HCT116 (cell line): ENCODE data around the gene NRIP3. TPM values are rescaled to one million over a fixed set of nuclear protein-coding genes. Genes with fewer than 3 reads are reported as not detected.

ENCODE experiments used
- ATAC-seq: fragments of 200-7000 bp; cut with Tn5 transposase; 2 replicates; pipeline ENCODE4 v1.9.1; 2020; ENCODE audit warnings: mild to moderate bottlenecking, moderate library complexity
- BruUV-seq: library from RNA; stranded (reverse); fragments of 400-500 nt; replicated peaks from 2 replicates; lab custom pipeline; 2021; lab: Mats Ljungman, UMichigan
- CTCF ChIA-PET: fragments of 300-600 bp; sonication (Branson Sonifier 250); formaldehyde crosslinking; loops from one replicate; lab custom pipeline; 2021; ENCODE audit warnings: antibody characterized with exemption; lab: Charles Lee
- POLR2A ChIA-PET: fragments of 300-600, 350-600 bp; sonication (Branson Sonifier 250); formaldehyde crosslinking; loops from one replicate; lab custom pipeline; 2021; ENCODE audit warnings: antibody characterized with exemption; lab: Charles Lee
- RAD21 ChIA-PET, 2 experiments: fragments of 300-600 bp; sonication (Branson Sonifier 250); formaldehyde crosslinking; loops; one replicate each; lab custom pipeline; 2023; ENCODE audit warnings: low total read pairs in 2 of 2; ENCODE audit not compliant: uncharacterized antibody in 2 of 2, unreplicated experiment in 2 of 2, low non-redundant PET in 1 of 2; lab: Charles Lee
- DNase-seq: peaks from one replicate; pipeline ENCODE4 v3.0.0-alpha.2; 2010; ENCODE audit warnings: low read depth, low spot score
- H2AFZ ChIP-seq: fragments of 200-600 bp; shearing (Covaris generic), sonication (generic); 2 replicates; pipeline ENCODE4 v1.6.1; 2017; ENCODE audit warnings: low read depth, mixed run types, mixed read lengths, antibody characterized with exemption, low read length; ENCODE audit not compliant: poor library complexity, severe bottlenecking
- H3K27ac ChIP-seq: 2 replicates; pipeline ENCODE4 v1.5.1; 2012; ENCODE audit warnings: low read depth, low read length
- H3K27me3 ChIP-seq: fragments of 200-600 bp; sonication (generic); 2 replicates; pipeline ENCODE4 v1.6.1; 2016; ENCODE audit warnings: mixed run types, low read length, mixed read lengths; ENCODE audit not compliant: insufficient read depth
- H3K36me3 ChIP-seq, 2 experiments: fragments of 200-500 bp in 1 of 2; fragments of 200-600 bp in 1 of 2; sonication (Bioruptor generic) in 1 of 2; sonication (generic) in 1 of 2; 2 replicates each; pipeline versions ENCODE4 v1.5.1 to v1.6.1; 2014 to 2016; ENCODE audit warnings: low read length in 2 of 2, inconsistent platforms in 1 of 2, mixed read lengths in 1 of 2, mixed run types in 1 of 2; ENCODE audit not compliant: insufficient read depth in 2 of 2, control insufficient read depth in 1 of 2
- H3K4me1 ChIP-seq, 2 experiments: fragments of 200-600 bp in 1 of 2; sonication (generic) in 1 of 2; 2 replicates each; pipeline versions ENCODE4 v1.5.1 to v1.6.1; 2012 to 2017; ENCODE audit warnings: low read length in 2 of 2, inconsistent platforms in 1 of 2, mild to moderate bottlenecking in 1 of 2, mixed read lengths in 1 of 2, mixed run types in 1 of 2, moderate library complexity in 1 of 2; ENCODE audit not compliant: insufficient read depth in 2 of 2, control insufficient read depth in 1 of 2
- H3K4me2 ChIP-seq: fragments of 200-600 bp; sonication (generic); 2 replicates; pipeline ENCODE4 v1.6.1; 2017; ENCODE audit warnings: mixed run types, low read length, mixed read lengths
- H3K4me3 ChIP-seq, 2 experiments: fragments of 200-600 bp in 1 of 2; sonication (generic) in 1 of 2; replicated peaks in 1 of 2; 2 replicates each; pipeline ENCODE4 v1.5.1; 2011 to 2016; ENCODE audit warnings: low read length in 2 of 2, control low read depth in 1 of 2, low read depth in 1 of 2, mild to moderate bottlenecking in 1 of 2, mixed read lengths in 1 of 2, mixed run types in 1 of 2
- H3K79me2 ChIP-seq: fragments of 200-600 bp; sonication (generic); 2 replicates; pipeline ENCODE4 v1.6.1; 2017; ENCODE audit warnings: mild to moderate bottlenecking, mixed run types, low read length, moderate library complexity, mixed read lengths; ENCODE audit not compliant: insufficient read depth
- H3K9ac ChIP-seq: fragments of 200-600 bp; sonication (generic); 2 replicates; pipeline ENCODE4 v1.6.1; 2016; ENCODE audit warnings: low read length, mixed read lengths
- H3K9me2 ChIP-seq: fragments of 200-600 bp; sonication (generic), shearing (Covaris generic); 2 replicates; pipeline ENCODE4 v1.6.1; 2017; ENCODE audit warnings: mixed run types, mild to moderate bottlenecking, moderate library complexity; ENCODE audit not compliant: insufficient read depth
- H3K9me3 ChIP-seq, 2 experiments: fragments of 200-500 bp in 1 of 2; fragments of 200-600 bp in 1 of 2; sonication (Bioruptor generic) in 1 of 2; sonication (generic) in 1 of 2; 2 replicates each; pipeline ENCODE4 v1.6.1; 2014 to 2017; ENCODE audit warnings: low read length in 2 of 2, mixed read lengths in 2 of 2, inconsistent platforms in 1 of 2, low read depth in 1 of 2, mild to moderate bottlenecking in 1 of 2, mixed run types in 1 of 2, moderate library complexity in 1 of 2; ENCODE audit not compliant: control insufficient read depth in 1 of 2, insufficient read depth in 1 of 2
- H4K20me1 ChIP-seq: fragments of 200-600 bp; sonication (generic), shearing (Covaris generic); 2 replicates; pipeline ENCODE4 v1.6.1; 2017; ENCODE audit warnings: mixed run types, mild to moderate bottlenecking, moderate library complexity; ENCODE audit not compliant: insufficient read depth
- POLR2AphosphoS5 ChIP-seq: IDR thresholded peaks from 2 replicates; pipeline ENCODE4 v1.6.1; 2011; ENCODE audit warnings: mild to moderate bottlenecking, low read depth, low read length, moderate library complexity
- RAD21 ChIP-seq: IDR thresholded peaks from 2 replicates; pipeline ENCODE4 v1.6.1; 2012; ENCODE audit warnings: low read depth, mild to moderate bottlenecking
- ZNF274 ChIP-seq: fragments of 200-500 bp; sonication (Bioruptor generic); IDR thresholded peaks from 2 replicates; pipeline ENCODE4 v1.6.1; 2014; ENCODE audit warnings: mild to moderate bottlenecking, low read depth, low read length, inconsistent platforms
- intact Hi-C: fragments of 100-400 bp; cut with micrococcal nuclease; formaldehyde crosslinking; loops from 2 replicates; pipeline ENCODE4 v1.10.0; 2022
- total RNA-seq: library from RNA; stranded (reverse); gene quantifications from one replicate; pipeline ENCODE4 v1.2.1, GENCODE V29; 2021; ENCODE audit not compliant: unreplicated experiment

The NRIP3 gene
- total RNA-seq, 1 experiment from 2014 or later: 0.15 TPM

DNA sequence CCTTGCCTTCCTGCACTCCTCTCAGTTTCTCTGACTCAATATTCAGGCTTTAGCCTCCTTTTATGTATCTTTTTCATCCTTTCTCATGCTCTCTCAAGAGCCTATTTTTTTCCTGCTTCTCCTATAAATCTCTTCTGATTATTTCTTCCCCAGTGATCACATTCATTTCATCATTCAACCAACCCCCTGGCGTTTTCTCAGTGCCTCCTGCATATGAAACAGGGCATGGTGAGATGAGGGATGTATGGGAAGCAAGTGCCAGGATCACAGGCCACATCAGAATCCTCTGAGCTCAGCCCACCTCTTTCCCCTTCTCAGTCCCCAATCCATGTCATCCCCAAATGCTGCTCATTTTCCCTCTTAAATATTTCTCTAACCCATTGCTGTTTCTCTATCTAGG is 38.7 kb upstream of the NRIP3 start:
- Histone ChIP-seq H3K9me3 (no peaks in the 10 kb centered on the region), H3K79me2 (no peaks in the 10 kb centered on the region), H3K9ac (no peak overlapping the region), H3K9me2 (no peaks in the 10 kb centered on the region), H4K20me1 (no peaks in the 10 kb centered on the region), H2AFZ (no peak overlapping the region), H3K27me3 (no peaks in the 10 kb centered on the region), H3K36me3 (no peaks in the 10 kb centered on the region), H3K4me3 (no peak overlapping the region), H3K4me1 (peaks cover 0 to 22% of the 10 kb centered on the region in 2 experiments; a peak in 2 of 4 replicates), H3K4me2 (no peak overlapping the region), H3K27ac (no peak overlapping the region)
- BruUV-seq: no TSS peak
- ChIA-PET POLR2A (no interaction called here), RAD21 (no interaction called here), CTCF (no interaction called here)
- intact Hi-C loops: no loop called here
- DNase-seq (no peak), ATAC-seq (no peak)
- TF ChIP-seq RAD21: no peak

DNA sequence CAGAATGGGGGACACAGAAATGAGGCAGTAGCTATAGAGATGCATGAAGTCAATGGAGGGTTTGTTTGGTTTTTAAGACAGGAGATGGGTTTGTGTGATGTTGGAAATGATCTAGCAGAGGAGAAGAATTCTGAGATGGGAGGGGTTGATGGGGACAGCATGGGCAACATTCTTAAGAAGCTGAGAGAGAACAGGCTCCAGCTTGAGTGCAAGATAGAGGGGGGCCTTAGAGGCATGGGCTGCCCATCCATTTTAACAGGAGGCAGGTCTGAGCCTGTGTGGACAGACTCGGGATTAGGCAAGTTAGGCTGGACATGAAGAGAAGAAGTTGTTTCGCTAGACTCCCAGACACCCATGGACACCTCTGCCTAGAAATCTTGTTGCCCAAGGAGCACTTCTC is 37.9 kb upstream of the NRIP3 start:
- ATAC-seq (no peak), DNase-seq (no peak)
- H3K27ac ChIP-seq: no peak overlapping the region
- no peaks in the 10 kb centered on the region for H3K9me2 ChIP-seq
- POLR2A ChIA-PET: no interaction called here
- H3K4me2 ChIP-seq: no peak overlapping the region
- peaks cover 0 to 22% of the 10 kb centered on the region in 2 experiments; a peak in 2 of 4 replicates for H3K4me1 ChIP-seq
- H3K9ac ChIP-seq: no peak overlapping the region
- no peaks in the 10 kb centered on the region for H3K9me3 ChIP-seq
- H3K27me3 ChIP-seq: no peaks in the 10 kb centered on the region
- intact Hi-C loops: no loop called here
- TF ChIP-seq POLR2AphosphoS5: no peak
- no peak for TF ChIP-seq ZNF274
- TF ChIP-seq, all 23 proteins: peak for 0
- no peak overlapping the region for H3K4me3 ChIP-seq
- H3K79me2 ChIP-seq: no peaks in the 10 kb centered on the region
- ChIA-PET CTCF (no interaction called here), RAD21 (no interaction called here)
- no peaks in the 10 kb centered on the region for H4K20me1 ChIP-seq
- no peaks in the 10 kb centered on the region for H3K36me3 ChIP-seq
- no peak overlapping the region for H2AFZ ChIP-seq
- no TSS peak for BruUV-seq
